NCI-H2081 (cell line): ENCODE results near the gene CASZ1.
A peak's percentile ranks its signal among the peaks of the same experiment; 100 is the strongest.

Experiments used
- DNase-seq, 2 experiments: peaks; one replicate each; lab custom pipeline; 2025; lab: John Stamatoyannopoulos, UW

The CASZ1 gene

GRCh38 chr1:10793129-10793651, 3.3 kb downstream of the CASZ1 start:
- peak in 1 of 2 experiments; percentile 41 for DNase-seq

- DNase-seq, result peak; percentile 60 to 77
These were observed 5.1 kb downstream of the CASZ1 start for GRCh38 chr1:10791105-10791951.

- peak in 1 of 2 experiments; percentile 30 for DNase-seq
These were observed 6.4 kb downstream of the CASZ1 start for GRCh38 chr1:10789803-10790702.

GRCh38 chr1:10789047-10789791, 7.2 kb downstream of the CASZ1 start:
- DNase-seq, result no peak

- peak in 1 of 2 experiments; percentile 22 for DNase-seq
These were observed 7.8 kb downstream of the CASZ1 start for GRCh38 chr1:10788592-10789006.

GRCh38 chr1:10787286-10787685, 9.2 kb downstream of the CASZ1 start:
- peak in 1 of 2 experiments; percentile 47 for DNase-seq

GRCh38 chr1:10785728-10786638, 10.5 kb downstream of the CASZ1 start:
- no peak for DNase-seq

GRCh38 chr1:10784998-10785727, 11.3 kb downstream of the CASZ1 start:
- DNase-seq, result no peak

- DNase-seq, result peak in 1 of 2 experiments; percentile 39
These were observed 13.8 kb downstream of the CASZ1 start for GRCh38 chr1:10782491-10783244.

GRCh38 chr1:10781137-10781536, 15.3 kb downstream of the CASZ1 start:
- DNase-seq, result no peak

GRCh38 chr1:10779841-10780240, 16.6 kb downstream of the CASZ1 start:
- no peak for DNase-seq

- DNase-seq, result peak; percentile 88 to 95
These were observed 17.2 kb downstream of the CASZ1 start for GRCh38 chr1:10779201-10779600.

GRCh38 chr1:10778640-10779039, 17.8 kb downstream of the CASZ1 start:
- peak in 1 of 2 experiments; percentile 24 for DNase-seq

GRCh38 chr1:10777749-10778574, 18.5 kb downstream of the CASZ1 start:
- no peak for DNase-seq

- peak in 1 of 2 experiments; percentile 25 for DNase-seq
These were observed 20.1 kb downstream of the CASZ1 start for GRCh38 chr1:10776190-10776905.

GRCh38 chr1:10775763-10776162, 20.7 kb downstream of the CASZ1 start:
- DNase-seq, result no peak

- no peak for DNase-seq
These were observed 21.7 kb downstream of the CASZ1 start for GRCh38 chr1:10774615-10775310.
